Ascending aorta (tissue), 2 donors: ENCODE data around the gene RAP1GAP2. TPM values are rescaled to one million over a fixed set of nuclear protein-coding genes. Genes with fewer than 3 reads are reported as not detected.
"Not testable (repeated sequence)": the region's sequence is repeated elsewhere in the genome, so short reads cannot be mapped to it uniquely, and the experiment has no call there.

Experiments
- DNase-seq, 2 donors: peaks; one replicate each; pipeline ENCODE4 v3.0.0-alpha.2; 2019; ENCODE audit warnings: low spot score in 2 of 2
- H3K27ac ChIP-seq, 2 donors: fragments of 200-600 bp; sonication (generic); one replicate each; pipeline ENCODE4 v1.5.1; 2016 to 2017; ENCODE audit warnings: mild to moderate bottlenecking in 1 of 2
- H3K27me3 ChIP-seq: fragments of 200-600 bp; sonication (generic); one replicate; pipeline ENCODE4 v1.5.1; 2017
- H3K36me3 ChIP-seq, 2 donors: fragments of 200-600 bp; sonication (generic); one replicate each; pipeline ENCODE4 v1.5.1; 2016
- H3K4me1 ChIP-seq, 2 donors: fragments of 200-600 bp; sonication (generic); one replicate each; pipeline ENCODE4 v1.5.1; 2016 to 2017; ENCODE audit warnings: mild to moderate bottlenecking in 1 of 2
- H3K4me3 ChIP-seq, 2 donors: fragments of 200-600 bp; sonication (generic); one replicate each; pipeline ENCODE4 v1.5.1; 2016 to 2017; ENCODE audit warnings: mild to moderate bottlenecking in 1 of 2
- H3K9me3 ChIP-seq, 2 donors: fragments of 200-600 bp; sonication (generic); one replicate each; pipeline ENCODE4 v1.5.1; 2016
- intact Hi-C: fragments of 100-400 bp; cut with DNase I; formaldehyde crosslinking; loops from one replicate; pipeline ENCODE4 v1.15.1; 2023
- total RNA-seq: library from RNA; depleted of rRNA; stranded (reverse); fragments of >200 nt; gene quantifications from one replicate; pipeline ENCODE4 v1.1.0, GENCODE V29; 2016
- TF ChIP-seq, protein P1 (sequence below), 3 experiments: fragments of 200-600 bp in 2 of 3; fragments of 450-650 bp in 1 of 3; sonication (generic) in 2 of 3; IDR thresholded peaks; one replicate each; pipeline ENCODE4 v1.5.1; 2016 to 2019; ENCODE audit warnings: antibody characterized with exemption in 3 of 3, mild to moderate bottlenecking in 1 of 3, moderate library complexity in 1 of 3

The RAP1GAP2 gene
- total RNA-seq, 1 donor from 2014 or later: 1.6 TPM

DNA sequence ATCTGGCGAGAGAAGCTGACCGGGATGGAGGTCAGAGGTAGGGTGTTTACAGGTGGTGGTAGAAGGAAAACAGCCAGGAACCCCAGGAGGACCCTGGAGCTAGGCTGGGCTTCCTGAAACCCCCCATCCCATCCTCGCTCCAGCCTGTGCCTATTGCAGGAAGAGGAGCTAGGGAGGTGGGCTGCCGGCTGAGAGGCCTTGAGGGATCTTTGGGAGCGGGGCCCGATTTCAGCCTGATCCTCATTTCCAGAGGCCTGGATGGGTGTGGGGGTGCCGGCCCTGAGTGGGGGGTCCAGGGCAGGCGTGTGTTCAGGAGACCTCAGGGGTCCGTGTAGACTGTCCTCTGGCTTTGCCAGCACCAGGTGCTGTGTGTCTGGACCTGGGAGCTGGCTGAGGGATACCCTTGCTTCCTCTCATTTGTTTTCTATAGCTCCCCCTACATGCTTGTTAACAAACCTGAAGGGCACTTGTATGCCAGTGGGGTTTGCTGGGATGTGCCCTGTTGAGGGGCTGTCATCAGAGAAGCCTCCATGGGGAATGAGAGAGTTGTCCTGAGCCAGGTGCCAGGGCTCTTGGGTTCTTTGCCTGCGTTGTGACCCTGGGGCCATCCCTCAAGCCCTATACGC lies 18.9 kb upstream of the RAP1GAP2 start:
- intact Hi-C loops: no loop called here
- TF ChIP-seq, protein P1, sequence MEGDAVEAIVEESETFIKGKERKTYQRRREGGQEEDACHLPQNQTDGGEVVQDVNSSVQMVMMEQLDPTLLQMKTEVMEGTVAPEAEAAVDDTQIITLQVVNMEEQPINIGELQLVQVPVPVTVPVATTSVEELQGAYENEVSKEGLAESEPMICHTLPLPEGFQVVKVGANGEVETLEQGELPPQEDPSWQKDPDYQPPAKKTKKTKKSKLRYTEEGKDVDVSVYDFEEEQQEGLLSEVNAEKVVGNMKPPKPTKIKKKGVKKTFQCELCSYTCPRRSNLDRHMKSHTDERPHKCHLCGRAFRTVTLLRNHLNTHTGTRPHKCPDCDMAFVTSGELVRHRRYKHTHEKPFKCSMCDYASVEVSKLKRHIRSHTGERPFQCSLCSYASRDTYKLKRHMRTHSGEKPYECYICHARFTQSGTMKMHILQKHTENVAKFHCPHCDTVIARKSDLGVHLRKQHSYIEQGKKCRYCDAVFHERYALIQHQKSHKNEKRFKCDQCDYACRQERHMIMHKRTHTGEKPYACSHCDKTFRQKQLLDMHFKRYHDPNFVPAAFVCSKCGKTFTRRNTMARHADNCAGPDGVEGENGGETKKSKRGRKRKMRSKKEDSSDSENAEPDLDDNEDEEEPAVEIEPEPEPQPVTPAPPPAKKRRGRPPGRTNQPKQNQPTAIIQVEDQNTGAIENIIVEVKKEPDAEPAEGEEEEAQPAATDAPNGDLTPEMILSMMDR (IDR thresholded peaks at IDR 0.05): no peak
- H3K4me1 ChIP-seq: no peaks in the 10 kb centered on the region
- no peak for DNase-seq
- no peaks in the 10 kb centered on the region for H3K27me3 ChIP-seq
- H3K27ac ChIP-seq: no peak overlapping the region
- H3K36me3 ChIP-seq: no peaks in the 10 kb centered on the region
- H3K9me3 ChIP-seq: no peaks in the 10 kb centered on the region
- H3K4me3 ChIP-seq: no peak overlapping the region

DNA sequence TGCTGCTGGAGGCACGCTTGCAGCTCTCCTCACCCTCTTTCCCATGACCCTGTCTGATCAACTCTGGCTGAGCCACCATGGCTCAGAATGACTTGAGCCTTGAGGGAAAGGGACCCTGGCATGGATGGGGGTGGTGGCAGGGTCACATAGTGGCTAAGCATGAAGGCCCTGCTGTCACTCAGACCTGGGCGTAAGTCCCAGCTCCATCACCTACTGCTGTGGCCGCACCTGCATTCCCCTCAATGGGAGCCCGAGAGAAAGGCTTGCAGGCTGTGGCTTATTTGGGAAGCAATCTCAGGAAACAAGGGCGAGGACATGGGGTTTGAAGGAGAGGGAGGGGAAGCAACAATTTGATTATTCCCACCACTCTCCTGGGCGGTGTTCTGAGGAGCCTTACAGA lies 17.7 kb upstream of the RAP1GAP2 start:
- no peak overlapping the region for H3K27ac ChIP-seq
- H3K36me3 ChIP-seq: no peaks in the 10 kb centered on the region
- intact Hi-C loops: no loop called here
- TF ChIP-seq, protein P1 (IDR thresholded peaks at IDR 0.05): no peak
- no peaks in the 10 kb centered on the region for H3K4me1 ChIP-seq
- H3K4me3 ChIP-seq: no peak overlapping the region
- DNase-seq: no peak
- no peaks in the 10 kb centered on the region for H3K9me3 ChIP-seq
- H3K27me3 ChIP-seq: no peaks in the 10 kb centered on the region

DNA sequence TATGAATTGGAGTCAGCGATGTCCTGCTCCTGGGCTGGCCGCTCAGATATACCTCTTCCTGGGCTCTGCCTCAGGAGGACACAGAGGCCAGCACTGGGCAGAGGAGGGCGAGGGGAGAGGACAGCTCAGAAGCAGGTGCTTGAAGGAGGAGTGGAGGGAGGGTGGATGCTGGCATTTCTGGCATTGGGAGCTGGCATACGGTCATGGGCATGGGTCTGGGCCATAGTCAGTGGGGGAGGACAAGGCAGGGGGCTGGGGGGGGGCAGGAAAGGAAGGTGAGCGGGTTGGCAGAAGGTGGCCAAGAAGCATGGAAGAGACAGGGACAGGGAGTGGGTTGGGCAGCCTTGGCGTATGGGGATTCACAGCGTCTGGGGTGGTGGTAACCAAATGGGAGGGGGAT lies 16.7 kb upstream of the RAP1GAP2 start:
- no peaks in the 10 kb centered on the region for H3K9me3 ChIP-seq
- H3K4me1 ChIP-seq: no peaks in the 10 kb centered on the region
- intact Hi-C loops: no loop called here
- H3K36me3 ChIP-seq: no peaks in the 10 kb centered on the region
- no peaks in the 10 kb centered on the region for H3K27me3 ChIP-seq
- no peak for DNase-seq
- H3K27ac ChIP-seq: no peak overlapping the region
- H3K4me3 ChIP-seq: no peak overlapping the region
- TF ChIP-seq, protein P1 (IDR thresholded peaks at IDR 0.05): no peak

DNA sequence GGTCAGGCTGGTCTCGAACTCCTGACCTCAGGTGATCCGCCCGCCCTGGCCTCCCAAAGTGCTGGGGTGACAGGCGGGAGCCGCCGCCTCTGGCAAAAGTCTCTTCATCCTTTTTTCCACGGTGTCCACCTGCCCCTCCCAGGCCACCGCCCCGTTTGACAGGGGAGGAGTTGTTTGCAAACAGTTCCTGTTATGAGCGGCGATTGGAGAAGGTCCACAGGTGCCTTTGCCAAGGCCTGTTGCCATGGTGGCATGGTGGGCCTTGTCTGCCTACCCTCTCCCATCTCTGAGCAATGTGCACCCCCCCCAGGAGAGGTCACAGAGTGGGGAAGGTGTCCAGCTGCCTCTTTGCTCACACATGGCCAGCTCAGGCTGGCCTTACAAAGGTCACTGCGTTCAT lies 16.0 kb upstream of the RAP1GAP2 start:
- Histone ChIP-seq H3K36me3 (no peaks in the 10 kb centered on the region), H3K27ac (no peak overlapping the region), H3K4me3 (no peak overlapping the region), H3K9me3 (no peaks in the 10 kb centered on the region), H3K4me1 (no peaks in the 10 kb centered on the region), H3K27me3 (no peaks in the 10 kb centered on the region)
- DNase-seq: no peak
- intact Hi-C loops: no loop called here
- TF ChIP-seq, protein P1 (IDR thresholded peaks at IDR 0.05): no peak

DNA sequence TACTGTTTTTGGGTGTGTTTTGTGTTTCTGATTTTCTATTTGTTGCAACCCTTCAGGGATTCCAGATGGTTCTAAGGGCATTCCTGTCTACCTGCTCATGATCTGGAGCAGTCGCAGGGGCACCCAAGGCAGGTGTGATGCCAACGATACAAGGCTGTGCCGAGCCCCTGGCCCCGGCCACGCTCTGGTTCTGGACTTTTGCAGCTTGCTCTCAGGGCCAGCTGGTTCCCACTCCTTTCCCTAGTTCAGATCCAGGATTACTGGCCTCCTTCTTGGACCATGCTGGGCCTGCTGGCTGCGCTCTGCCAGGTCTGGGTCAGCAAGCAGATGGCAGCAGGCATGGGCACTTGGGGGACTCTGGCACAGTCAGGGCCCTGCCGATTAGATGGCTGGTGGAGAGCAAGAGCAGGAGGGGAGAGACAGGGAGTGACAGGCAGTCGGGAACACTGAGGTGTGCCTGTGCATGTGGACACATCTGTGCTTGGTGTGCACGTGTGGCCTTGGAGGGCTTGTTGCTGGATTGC lies 15.2 kb upstream of the RAP1GAP2 start:
- Histone ChIP-seq H3K9me3 (no peaks in the 10 kb centered on the region), H3K4me3 (no peak overlapping the region), H3K27me3 (no peaks in the 10 kb centered on the region), H3K27ac (no peak overlapping the region), H3K36me3 (no peaks in the 10 kb centered on the region), H3K4me1 (no peaks in the 10 kb centered on the region)
- TF ChIP-seq, protein P1 (IDR thresholded peaks at IDR 0.05): no peak
- intact Hi-C loops: no loop called here
- no peak for DNase-seq

DNA sequence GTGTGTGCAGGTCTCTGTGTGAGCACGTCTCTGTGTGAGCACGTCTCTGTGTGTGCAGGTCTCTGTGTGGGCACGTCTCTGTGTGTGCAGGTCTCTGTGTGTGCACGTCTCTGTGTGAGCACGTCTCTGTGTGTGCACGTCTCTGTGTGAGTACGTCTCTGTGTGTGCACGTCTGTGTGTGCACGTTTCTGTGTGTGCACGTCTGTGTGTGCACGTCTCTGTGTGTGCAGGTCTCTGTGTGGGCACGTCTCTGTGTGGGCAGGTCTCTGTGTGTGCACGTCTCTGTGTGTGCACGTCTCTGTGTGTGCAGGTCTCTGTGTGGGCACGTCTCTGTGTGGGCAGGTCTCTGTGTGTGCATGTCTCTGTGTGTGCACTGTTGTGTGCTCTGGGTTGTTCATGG lies 14.6 kb upstream of the RAP1GAP2 start:
- H3K27me3 ChIP-seq, H3K27ac ChIP-seq, H3K4me3 ChIP-seq, H3K4me1 ChIP-seq, intact Hi-C loops, DNase-seq, H3K36me3 ChIP-seq, H3K9me3 ChIP-seq: not testable (repeated sequence)
